22Rv1 (cell line): ENCODE measurements around the gene DIPK2B.

ENCODE experiments used
- H3K27ac ChIP-seq: fragments of 450-650 bp; 2 replicates; pipeline ENCODE4 v1.5.1; 2017
- ZFX ChIP-seq: fragments of 450-650 bp; IDR thresholded peaks from 2 replicates; pipeline ENCODE4 v1.6.1; 2017; ENCODE audit warnings: antibody characterized with exemption, borderline replicate concordance
- TF ChIP-seq, protein P1 (sequence below): fragments of 450-650 bp; IDR thresholded peaks from 2 replicates; pipeline ENCODE4 v1.5.1; 2017; ENCODE audit warnings: mild to moderate bottlenecking

Gene DIPK2B

GRCh38 chrX:45200741-45201234 lies at the start of gene DIPK2B:
Gene DIPK2B (minus strand): TSS chrX:45200876. CDS start chrX:45200826, 50 bp downstream.
- TF ChIP-seq ZFX = no peak
- TF ChIP-seq, protein P1, sequence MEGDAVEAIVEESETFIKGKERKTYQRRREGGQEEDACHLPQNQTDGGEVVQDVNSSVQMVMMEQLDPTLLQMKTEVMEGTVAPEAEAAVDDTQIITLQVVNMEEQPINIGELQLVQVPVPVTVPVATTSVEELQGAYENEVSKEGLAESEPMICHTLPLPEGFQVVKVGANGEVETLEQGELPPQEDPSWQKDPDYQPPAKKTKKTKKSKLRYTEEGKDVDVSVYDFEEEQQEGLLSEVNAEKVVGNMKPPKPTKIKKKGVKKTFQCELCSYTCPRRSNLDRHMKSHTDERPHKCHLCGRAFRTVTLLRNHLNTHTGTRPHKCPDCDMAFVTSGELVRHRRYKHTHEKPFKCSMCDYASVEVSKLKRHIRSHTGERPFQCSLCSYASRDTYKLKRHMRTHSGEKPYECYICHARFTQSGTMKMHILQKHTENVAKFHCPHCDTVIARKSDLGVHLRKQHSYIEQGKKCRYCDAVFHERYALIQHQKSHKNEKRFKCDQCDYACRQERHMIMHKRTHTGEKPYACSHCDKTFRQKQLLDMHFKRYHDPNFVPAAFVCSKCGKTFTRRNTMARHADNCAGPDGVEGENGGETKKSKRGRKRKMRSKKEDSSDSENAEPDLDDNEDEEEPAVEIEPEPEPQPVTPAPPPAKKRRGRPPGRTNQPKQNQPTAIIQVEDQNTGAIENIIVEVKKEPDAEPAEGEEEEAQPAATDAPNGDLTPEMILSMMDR = no peak
- H3K27ac ChIP-seq = no peak within 1 kb of the TSS

DNA sequence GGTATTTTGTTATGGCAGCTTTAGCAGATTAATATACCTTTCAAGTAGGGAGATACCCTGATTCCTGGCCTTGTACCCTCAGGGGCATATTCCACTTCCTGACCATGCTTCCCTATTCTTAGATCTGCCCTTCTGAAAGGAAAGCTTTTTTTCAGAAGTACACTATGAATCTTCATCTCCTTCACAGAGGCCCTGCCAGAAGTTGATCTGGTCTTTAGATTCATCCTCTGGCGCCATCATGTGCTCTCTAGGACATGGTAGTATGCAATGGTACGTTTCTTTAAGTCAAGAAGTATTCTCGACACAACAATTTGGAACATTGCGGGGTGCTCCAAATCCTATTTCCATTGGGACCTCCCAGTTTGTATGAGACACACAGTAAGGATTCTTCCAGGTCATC lies 39.6 kb upstream of the DIPK2B start:
- TF ChIP-seq, protein P1 = no peak
- TF ChIP-seq ZFX = no peak
- H3K27ac ChIP-seq = no peak overlapping the region

- no peak for TF ChIP-seq ZFX
- TF ChIP-seq, protein P1 = no peak
- no peak overlapping the region for H3K27ac ChIP-seq
These were observed 37.8 kb upstream of the DIPK2B start for GRCh38 chrX:45238489-45238888.

GRCh38 chrX:45233531-45233930 lies 32.9 kb upstream of the DIPK2B start:
- TF ChIP-seq, protein P1 = no peak
- TF ChIP-seq ZFX = no peak
- H3K27ac ChIP-seq = no peak overlapping the region

GRCh38 chrX:45232139-45232538 lies 31.5 kb upstream of the DIPK2B start:
- TF ChIP-seq ZFX = no peak
- TF ChIP-seq, protein P1 = no peak
- no peak overlapping the region for H3K27ac ChIP-seq

DNA sequence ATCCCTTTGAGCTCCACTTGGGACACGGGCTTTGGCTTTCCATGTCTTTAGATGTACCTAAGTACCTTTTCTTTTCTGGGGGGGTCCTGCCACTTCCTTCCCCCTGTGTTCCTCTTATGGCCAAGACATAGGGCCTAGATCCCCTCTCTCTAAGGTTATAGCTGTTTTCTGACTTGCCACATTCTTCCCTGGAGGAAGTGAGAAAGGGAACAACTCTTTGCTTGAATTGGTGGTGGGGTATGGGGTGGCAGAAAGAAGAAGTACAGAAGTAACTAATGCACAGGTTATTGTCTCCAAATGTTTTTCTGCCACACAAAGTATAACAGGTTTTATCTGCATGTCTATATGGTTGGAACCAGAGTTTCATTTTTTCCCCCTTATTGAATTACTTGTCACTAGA lies 29.7 kb upstream of the DIPK2B start:
- H3K27ac ChIP-seq = no peak overlapping the region
- TF ChIP-seq, protein P1 = no peak
- TF ChIP-seq ZFX = no peak

GRCh38 chrX:45229348-45229747 lies 28.7 kb upstream of the DIPK2B start:
- TF ChIP-seq, protein P1 = no peak
- TF ChIP-seq ZFX = no peak
- no peak overlapping the region for H3K27ac ChIP-seq
